NT2/D1 (cell line): ENCODE data around the gene ADGRD1.

Experiments used
- YY1 ChIP-seq: IDR thresholded peaks from 2 replicates; pipeline ENCODE4 v1.6.1; 2011; ENCODE audit not compliant: insufficient read length, insufficient read depth
- ZNF274 ChIP-seq: IDR thresholded peaks from 2 replicates; pipeline ENCODE4 v1.6.1; 2011; ENCODE audit warnings: mild to moderate bottlenecking, low read depth, low read length

DNA sequence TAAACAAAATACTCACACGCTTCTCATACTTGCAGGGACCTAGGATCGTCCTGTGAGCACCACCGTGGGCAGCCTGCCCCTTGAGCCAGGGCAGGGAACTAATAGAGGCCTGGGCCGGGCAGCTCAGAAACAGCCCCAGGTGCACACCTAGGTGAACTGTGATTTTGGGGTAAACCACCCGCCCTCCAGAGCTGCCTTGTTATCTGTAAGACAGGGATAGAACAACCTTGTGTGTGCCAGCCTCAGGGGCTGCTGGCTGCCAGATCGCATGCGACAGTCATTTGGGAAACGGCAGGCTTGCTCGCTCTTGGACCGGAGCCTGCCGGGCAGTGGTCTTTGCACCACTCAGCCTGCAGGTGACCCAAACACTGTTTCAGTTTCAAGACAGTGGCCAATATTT lies 86.8 kb downstream of the ADGRD1 start:
- TF ChIP-seq YY1 (no peak), ZNF274 (no peak)
